Stimulated activated CD4-positive, alpha-beta T cell treated with anti-CD3 and anti-CD28 coated beads, Interleukin-12 subunit alpha, Interleukin-12 subunit beta, amount 100 ng/mL, for 24 hours (primary cell): ENCODE results near the gene ABCB11.
"Not testable (repeated sequence)": the region's sequence is repeated elsewhere in the genome, so short reads cannot be mapped to it uniquely, and the experiment has no call there.

Experiments
- DNase-seq, 2 experiments: peaks; one replicate each; pipeline ENCODE4 v3.0.0-alpha.2; 2020; ENCODE audit warnings: low read depth in 2 of 2

Gene ABCB11

DNA sequence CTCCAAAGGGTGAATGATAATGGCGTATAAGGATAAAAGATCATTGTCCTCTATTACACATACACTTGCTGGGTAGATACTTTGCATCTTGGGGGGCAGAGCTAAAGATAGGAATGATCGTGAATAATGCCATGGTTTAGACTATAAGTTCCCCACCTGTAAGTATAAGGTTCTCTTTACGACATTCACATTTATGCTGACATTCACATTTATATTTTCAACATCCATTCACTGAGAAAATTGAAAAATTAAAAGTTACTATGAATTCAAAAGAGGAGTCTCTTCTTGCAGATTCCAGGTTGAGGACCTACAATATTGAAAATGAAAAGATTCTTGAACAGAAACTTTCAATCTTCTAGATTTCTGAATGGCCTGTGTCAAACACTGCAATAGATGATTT lies 138.8 kb downstream of the ABCB11 start:
- DNase-seq, result no peak

DNA sequence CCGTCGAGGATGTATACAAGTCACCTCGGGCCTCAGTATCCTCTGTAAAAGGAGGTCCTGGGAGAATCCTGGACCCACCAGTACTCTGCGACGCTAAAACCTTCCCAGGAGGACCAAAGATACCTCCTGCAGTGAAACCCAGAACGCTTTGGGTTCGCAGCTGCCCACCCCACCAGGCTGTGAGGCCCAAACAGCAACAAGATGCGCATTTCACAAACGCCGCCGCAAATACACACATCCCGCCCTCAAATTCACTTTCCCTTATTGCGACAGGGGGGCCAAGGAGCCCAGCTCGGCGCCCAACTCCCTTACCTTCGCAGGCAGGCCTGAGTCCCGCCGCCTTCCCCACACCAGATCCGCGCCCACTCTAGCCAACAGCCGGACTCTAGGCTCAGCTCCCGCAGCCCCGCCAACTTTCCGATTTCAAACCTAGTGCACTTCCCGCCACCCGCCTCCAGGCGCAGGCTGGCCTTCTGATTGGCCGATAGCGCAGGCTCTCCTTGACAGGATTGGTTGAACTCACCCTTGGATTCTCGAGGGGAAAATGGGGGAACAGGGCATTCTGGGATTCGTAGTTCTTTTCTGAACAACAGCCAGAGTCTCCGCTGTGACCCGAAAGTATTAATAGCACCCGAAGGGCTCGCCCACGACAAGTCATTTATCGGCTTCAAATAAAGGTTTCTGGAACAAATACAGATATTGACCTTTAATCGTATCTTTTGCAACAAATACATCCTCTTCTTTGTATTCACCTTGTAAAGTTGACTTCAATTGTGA lies 140.9 kb downstream of the ABCB11 start, which contains the start of gene SPC25:
Gene SPC25 (minus strand): TSS at position 425 of the 777 bp plus-strand sequence. CDS start 911 bp downstream, outside the sequence.
- peak; percentile 69 to 84 for DNase-seq

DNA sequence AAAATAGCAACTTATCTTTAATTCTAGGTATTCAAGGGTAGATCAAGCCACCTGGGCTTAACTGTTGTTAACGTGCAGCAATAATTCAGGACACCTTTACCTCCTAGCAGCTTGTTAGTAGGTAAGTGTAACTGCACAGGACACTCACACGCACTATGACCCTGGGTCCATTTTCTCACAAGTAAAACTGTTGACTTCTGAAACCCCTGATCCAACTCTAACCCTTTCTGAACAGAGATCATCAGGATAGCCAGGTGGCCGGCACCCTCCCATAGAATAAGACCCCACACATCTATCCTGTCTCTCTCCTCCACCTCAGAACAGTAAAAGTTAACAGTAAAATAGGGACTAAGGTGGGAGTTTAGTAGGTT lies 141.5 kb downstream of the ABCB11 start:
- DNase-seq, result no peak

DNA sequence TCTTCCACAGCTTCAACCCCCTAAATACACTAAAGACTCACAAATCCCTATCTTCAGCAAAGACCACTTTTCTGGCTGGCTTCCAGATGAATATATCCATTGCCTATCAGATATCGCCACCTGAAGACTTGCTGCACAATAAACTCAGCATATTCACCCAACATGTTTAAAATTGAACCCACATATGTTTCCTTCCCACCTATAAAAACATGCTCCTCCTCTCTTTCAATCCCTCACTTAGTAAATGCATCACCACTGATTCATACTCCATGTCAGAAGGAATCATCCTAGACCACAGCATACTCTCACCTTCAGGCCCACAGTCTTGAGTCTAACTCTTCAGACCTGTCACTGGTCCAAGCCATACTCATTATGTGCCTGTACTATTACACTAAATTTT lies 146.1 kb downstream of the ABCB11 start:
- no peak for DNase-seq

DNA sequence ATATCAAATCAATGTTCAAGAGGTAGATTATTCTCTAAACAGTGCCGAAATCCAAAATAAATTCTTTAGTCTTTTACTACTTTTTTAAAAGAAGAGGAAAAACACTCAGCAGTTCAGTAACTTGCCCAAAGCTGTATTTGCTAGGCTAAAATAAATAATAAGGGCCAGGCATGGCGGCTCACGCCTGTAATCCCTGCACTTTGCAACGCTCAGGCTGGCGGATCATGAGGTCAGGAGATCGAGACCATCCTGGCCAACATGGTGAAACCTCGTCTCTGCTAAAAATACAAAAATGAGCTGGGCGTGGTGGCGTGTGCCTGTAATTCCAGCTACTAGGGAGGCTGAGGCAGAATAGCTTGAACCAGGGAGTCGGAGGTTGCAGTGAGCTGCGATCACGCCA lies 149.0 kb downstream of the ABCB11 start:
- DNase-seq, result not testable (repeated sequence)

DNA sequence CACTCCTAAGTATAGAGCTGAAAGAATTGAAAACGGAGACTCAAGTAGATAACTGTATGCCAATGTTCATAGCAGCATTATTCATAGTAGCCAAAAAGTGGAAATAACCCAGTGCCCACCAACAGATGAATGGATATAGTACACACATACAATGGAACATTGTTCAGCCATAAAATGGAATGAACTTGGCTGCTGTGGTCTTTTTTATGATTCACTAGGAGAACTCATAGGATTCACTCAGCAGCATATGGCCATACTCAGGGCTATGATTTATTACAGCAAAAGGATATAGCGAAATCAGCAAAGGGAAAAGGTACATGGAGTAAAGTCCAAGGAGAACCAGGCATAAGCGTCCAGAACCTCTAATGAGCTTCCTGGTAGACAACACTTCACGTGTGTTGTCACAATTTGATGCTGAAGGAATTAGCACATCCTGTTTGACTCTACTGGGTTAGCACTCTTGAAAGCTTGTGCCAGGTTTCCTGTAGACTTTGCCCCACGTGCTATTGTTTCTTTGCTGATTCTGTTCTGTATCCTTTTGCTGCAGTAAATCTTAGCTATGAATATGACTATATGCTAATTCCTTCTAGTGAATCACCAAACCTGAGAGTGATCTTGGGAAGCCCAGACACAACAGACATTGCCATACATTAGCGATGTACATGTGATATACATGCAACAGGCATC lies 156.6 kb downstream of the ABCB11 start:
- DNase-seq, result no peak

DNA sequence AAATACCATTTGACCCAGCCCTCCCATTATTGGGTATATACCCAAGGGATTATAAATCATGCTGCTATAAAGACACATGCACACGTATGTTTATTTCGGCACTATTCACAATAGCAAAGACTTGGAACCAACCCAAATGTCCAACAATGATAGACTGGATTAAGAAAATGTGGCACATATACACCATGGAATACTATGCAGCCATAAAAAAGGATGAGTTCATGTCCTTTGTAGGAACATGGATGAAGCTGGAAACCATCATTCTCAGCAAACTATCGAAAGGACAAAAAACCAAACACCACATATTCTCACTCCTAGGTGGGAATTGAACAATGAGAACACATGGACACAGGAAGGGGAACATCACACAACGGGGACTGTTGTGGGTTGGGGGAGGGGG lies 160.3 kb downstream of the ABCB11 start:
- DNase-seq, result not testable (repeated sequence)
